ENCODE results near the gene KAZN.

GRCh38 chr1:14553711-14554110 lies 44.8 kb upstream of the KAZN start:
- no peak for TF ChIP-seq FOXK2 (IDR thresholded peaks at IDR 0.05)
- no peak for TF ChIP-seq CTBP1 (IDR thresholded peaks at IDR 0.05; ENCODE audit: borderline replicate concordance)
- TF ChIP-seq BHLHE40 (IDR thresholded peaks at IDR 0.05; ENCODE audit: borderline replicate concordance), result no peak
- TF ChIP-seq SP1 (IDR thresholded peaks at IDR 0.05), result no peak
- no peak for TF ChIP-seq PKNOX1 (IDR thresholded peaks at IDR 0.05)
- TF ChIP-seq ZNF384 (IDR thresholded peaks at IDR 0.05), result no peak
- TF ChIP-seq ELF4 (IDR thresholded peaks at IDR 0.05), result no peak
- TF ChIP-seq NFRKB (IDR thresholded peaks at IDR 0.05), result no peak

All from HEK293T (cell line).